SK-N-SH (cell line): ENCODE measurements around the gene TAX1BP1. TPM values are rescaled to one million over a fixed set of nuclear protein-coding genes. Genes with fewer than 3 reads are reported as not detected.
A peak's percentile ranks its signal among the peaks of the same experiment; 100 is the strongest.

Source experiments
- CTCF ChIA-PET: fragments of 300-600, 350-600 bp; formaldehyde crosslinking; extraction: SDS; loops from one replicate; lab custom pipeline; 2021; lab: Yijun Ruan, JAX
- POLR2A ChIA-PET: fragments of 350-600 bp; sonication (Branson Sonifier 250); formaldehyde crosslinking; extraction: SDS; loops from one replicate; lab custom pipeline; 2020; ENCODE audit warnings: antibody characterized with exemption, inconsistent platforms; lab: Yijun Ruan, JAX
- DNase-seq: peaks from one replicate; pipeline ENCODE4 v3.0.0; 2012
- H2AFZ ChIP-seq: fragments of 200-600 bp; sonication (generic); 2 replicates; pipeline ENCODE4 v1.8.1; 2016; ENCODE audit warnings: antibody characterized with exemption, mild to moderate bottlenecking, low read depth
- H3F3A ChIP-seq: fragments of 200-600 bp; sonication (generic); replicated peaks from 2 replicates; pipeline ENCODE3; 2016; ENCODE audit warnings: antibody characterized with exemption, mild to moderate bottlenecking; ENCODE audit not compliant: insufficient read depth
- H3K27ac ChIP-seq, 2 experiments: fragments of 200-500 bp in 1 of 2; fragments of 200-600 bp in 1 of 2; sonication (Bioruptor generic) in 1 of 2; sonication (generic), shearing (Covaris generic) in 1 of 2; 2 replicates each; pipeline versions ENCODE4 v1.5.1 to v1.6.1; 2014 to 2016; ENCODE audit warnings: low read depth in 2 of 2, inconsistent platforms in 1 of 2, low read length in 1 of 2, mild to moderate bottlenecking in 1 of 2, mixed read lengths in 1 of 2
- H3K27me3 ChIP-seq: fragments of 200-600 bp; sonication (generic), shearing (Covaris generic); 2 replicates; pipeline ENCODE4 v1.6.1; 2016; ENCODE audit warnings: mixed run types; ENCODE audit not compliant: insufficient read depth
- H3K36me3 ChIP-seq, 2 experiments: fragments of 200-500 bp in 1 of 2; fragments of 200-600 bp in 1 of 2; sonication (Bioruptor generic) in 1 of 2; sonication (generic) in 1 of 2; replicated peaks in 1 of 2; 2 replicates each; pipeline versions ENCODE3 to v1.5.1; 2014 to 2016; ENCODE audit warnings: low read length in 1 of 2, mild to moderate bottlenecking in 1 of 2; ENCODE audit not compliant: insufficient read depth in 2 of 2, control insufficient read depth in 1 of 2
- H3K4me1 ChIP-seq, 2 experiments: fragments of 200-500 bp in 1 of 2; fragments of 200-600 bp in 1 of 2; sonication (Bioruptor generic) in 1 of 2; sonication (generic), shearing (Covaris generic) in 1 of 2; 2 replicates each; pipeline versions ENCODE4 v1.5.1 to v1.6.1; 2014 to 2016; ENCODE audit warnings: low read depth in 1 of 2, low read length in 1 of 2, mixed run types in 1 of 2; ENCODE audit not compliant: insufficient read depth in 2 of 2, control insufficient read depth in 1 of 2
- H3K4me2 ChIP-seq: fragments of 200-600 bp; sonication (generic), shearing (Covaris generic); 2 replicates; pipeline ENCODE4 v1.6.1; 2017; ENCODE audit warnings: mixed run types
- H3K4me3 ChIP-seq, 2 experiments: fragments of 200-500 bp in 1 of 2; fragments of 200-600 bp in 1 of 2; sonication (Bioruptor generic) in 1 of 2; sonication (generic), shearing (Covaris generic) in 1 of 2; 2 replicates each; pipeline versions ENCODE4 v1.5.1 to v1.8.1; 2014 to 2016; ENCODE audit warnings: low read depth in 2 of 2, inconsistent platforms in 1 of 2, low read length in 1 of 2, mild to moderate bottlenecking in 1 of 2, mixed read lengths in 1 of 2, moderate library complexity in 1 of 2
- H3K79me2 ChIP-seq: fragments of 200-600 bp; sonication (generic); 2 replicates; pipeline ENCODE4 v1.8.1; 2017; ENCODE audit warnings: mild to moderate bottlenecking; ENCODE audit not compliant: insufficient read depth
- H3K9ac ChIP-seq: fragments of 200-600 bp; sonication (generic); 2 replicates; pipeline ENCODE4 v1.6.1; 2017; ENCODE audit warnings: mixed run types
- H3K9me2 ChIP-seq: fragments of 200-600 bp; sonication (generic); 2 replicates; pipeline ENCODE4 v1.6.1; 2017; ENCODE audit warnings: mixed run types
- H3K9me3 ChIP-seq: fragments of 200-600 bp; sonication (generic); 2 replicates; pipeline ENCODE4 v1.6.1; 2017; ENCODE audit warnings: mixed run types, mild to moderate bottlenecking, moderate library complexity
- H4K20me1 ChIP-seq: fragments of 200-600 bp; sonication (generic); 2 replicates; pipeline ENCODE4 v1.6.1; 2017; ENCODE audit warnings: mild to moderate bottlenecking, mixed run types; ENCODE audit not compliant: insufficient read depth
- CHD2 ChIP-seq: fragments of 150-350 bp; IDR thresholded peaks from 2 replicates; pipeline ENCODE4 v1.6.1; 2018; ENCODE audit warnings: low read length; ENCODE audit not compliant: partially characterized antibody
- ELF1 ChIP-seq: IDR thresholded peaks from 2 replicates; pipeline ENCODE4 v1.4.0; 2012
- EP300 ChIP-seq, 2 experiments: IDR thresholded peaks; 2 replicates each; pipeline versions ENCODE4 v1.4.0 to v1.6.1; 2012; ENCODE audit warnings: borderline replicate concordance in 1 of 2, low read depth in 1 of 2, low read length in 1 of 2
- EZH2phosphoT487 ChIP-seq: fragments of 200-600 bp; sonication (generic); IDR thresholded peaks from 2 replicates; pipeline ENCODE4 v1.6.1; 2017; ENCODE audit warnings: low read depth, mixed run types, mild to moderate bottlenecking, antibody characterized with exemption, moderate library complexity, borderline replicate concordance
- FOXJ3 ChIP-seq: sonication (generic); formaldehyde crosslinking; IDR thresholded peaks from 2 replicates; pipeline ENCODE4 v1.5.1; 2020; ENCODE audit warnings: mild to moderate bottlenecking, missing genetic modification reagents
- FOXM1 ChIP-seq: IDR thresholded peaks from 2 replicates; pipeline ENCODE4 v1.4.0; 2012; ENCODE audit warnings: low read depth, mild to moderate bottlenecking
- GABPA ChIP-seq: IDR thresholded peaks from 2 replicates; pipeline ENCODE4 v1.4.0; 2012; ENCODE audit warnings: low read depth, mild to moderate bottlenecking
- JUND ChIP-seq: IDR thresholded peaks from 2 replicates; pipeline ENCODE4 v1.4.0; 2012
- MEF2A ChIP-seq: IDR thresholded peaks from 2 replicates; pipeline ENCODE4 v1.4.0; 2012; ENCODE audit warnings: low read depth, borderline replicate concordance
- PBX3 ChIP-seq: IDR thresholded peaks from 2 replicates; pipeline ENCODE4; 2012
- RXRA ChIP-seq: IDR thresholded peaks from 2 replicates; pipeline ENCODE4 v1.4.0; 2012; ENCODE audit warnings: low read depth, mild to moderate bottlenecking, borderline replicate concordance
- SIN3A ChIP-seq: IDR thresholded peaks from 2 replicates; pipeline ENCODE4 v1.6.1; 2012; ENCODE audit warnings: low read depth, mild to moderate bottlenecking, low read length, moderate library complexity, borderline replicate concordance
- SMC3 ChIP-seq: IDR thresholded peaks from 2 replicates; pipeline ENCODE4 v1.6.1; 2012; ENCODE audit warnings: low read depth, low read length, improper control_type of control experiment
- TAF1 ChIP-seq: IDR thresholded peaks from 2 replicates; pipeline ENCODE4 v1.6.1; 2012; ENCODE audit warnings: low read depth, mild to moderate bottlenecking, low read length, moderate library complexity, borderline replicate concordance
- TEAD4 ChIP-seq: IDR thresholded peaks from 2 replicates; pipeline ENCODE4 v1.4.0; 2012; ENCODE audit warnings: mild to moderate bottlenecking, borderline replicate concordance; ENCODE audit not compliant: insufficient read depth
- USF1 ChIP-seq: IDR thresholded peaks from 2 replicates; pipeline ENCODE4 v1.4.0; 2012; ENCODE audit warnings: low read depth, borderline replicate concordance
- WGBS: methylation state at CpG from one replicate; pipeline ENCODE4 v1.1.6; 2017; ENCODE audit warnings: low lambda C conversion rate; 5-methylcytosine and 5-hydroxymethylcytosine counted together
- polyA plus RNA-seq, 3 experiments: library from polyadenylated mRNA; depleted of rRNA; stranded (reverse); fragments of >200 nt; gene quantifications; 2 replicates each; pipeline ENCODE4 v1.2.3, GENCODE V29; 2012
- TF ChIP-seq, protein P1 (sequence below): fragments of 150-350 bp; IDR thresholded peaks from 2 replicates; pipeline ENCODE4 v1.6.1; 2017; ENCODE audit warnings: antibody characterized with exemption, low read length, low read depth, borderline replicate concordance
- TF ChIP-seq, protein P2 (sequence below): fragments of 150-350 bp; IDR thresholded peaks from 2 replicates; pipeline ENCODE4 v1.6.1; 2016; ENCODE audit warnings: mild to moderate bottlenecking, low read depth, low read length

The TAX1BP1 gene
- polyA plus RNA-seq, 1 of the 3 experiments (the other 2 are of a cell fraction): 70.3 TPM

DNA sequence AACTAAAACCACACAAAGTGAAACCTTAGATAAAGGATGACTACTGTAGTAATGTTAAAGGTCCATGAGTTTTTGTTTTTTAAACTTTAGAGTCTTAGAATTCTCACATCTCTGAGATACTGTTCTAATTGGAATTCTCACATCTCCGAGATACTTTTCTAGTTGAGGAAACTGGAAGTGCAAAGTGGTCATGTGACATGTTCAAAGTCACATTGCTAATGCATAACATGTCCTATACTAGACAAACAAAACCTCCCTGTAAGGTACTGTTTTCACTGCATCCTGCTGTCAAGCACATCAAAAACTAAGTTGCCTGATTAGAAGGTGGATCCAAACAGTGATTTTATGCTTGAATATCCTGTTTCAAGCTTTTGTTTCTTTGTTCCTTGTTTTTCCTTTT, 13.9 kb downstream of the TAX1BP1 start:
- Histone ChIP-seq H3K27me3 (no peaks in the 10 kb centered on the region), H3K79me2 (peaks cover 54% of the 10 kb centered on the region)
- DNase-seq: no peak
- TF ChIP-seq USF1 (peak; percentile 44; the same call in 1 of the 2 replicates), JUND (no peak)
- TF ChIP-seq, protein P1, sequence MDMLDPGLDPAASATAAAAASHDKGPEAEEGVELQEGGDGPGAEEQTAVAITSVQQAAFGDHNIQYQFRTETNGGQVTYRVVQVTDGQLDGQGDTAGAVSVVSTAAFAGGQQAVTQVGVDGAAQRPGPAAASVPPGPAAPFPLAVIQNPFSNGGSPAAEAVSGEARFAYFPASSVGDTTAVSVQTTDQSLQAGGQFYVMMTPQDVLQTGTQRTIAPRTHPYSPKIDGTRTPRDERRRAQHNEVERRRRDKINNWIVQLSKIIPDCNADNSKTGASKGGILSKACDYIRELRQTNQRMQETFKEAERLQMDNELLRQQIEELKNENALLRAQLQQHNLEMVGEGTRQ: no peak
- TF ChIP-seq, all 33 proteins: peak for 1
- Histone ChIP-seq H4K20me1 (peaks cover 1% of the 10 kb centered on the region; the same call in 1 of the 2 replicates), H3K9ac (no peak overlapping the region), H3K27ac (no peak overlapping the region), H3K9me3 (no peaks in the 10 kb centered on the region), H3K4me3 (no peak overlapping the region), H3F3A (no peaks in the 10 kb centered on the region), H3K4me1 (no peaks in the 10 kb centered on the region), H3K36me3 (peaks cover 78 to 87% of the 10 kb centered on the region in 2 experiments), H3K9me2 (no peaks in the 10 kb centered on the region), H3K4me2 (no peak overlapping the region), H2AFZ (no peak overlapping the region)
- CTCF ChIA-PET: no interaction called here
- POLR2A ChIA-PET: no interaction called here
- WGBS: 95% methylated on average over 1 of the region's 1 CpG

GRCh38 chr7:27756298-27756697, 16.3 kb downstream of the TAX1BP1 start:
- Histone ChIP-seq H3K27ac (no peak overlapping the region), H3K27me3 (no peaks in the 10 kb centered on the region), H3K9me3 (no peaks in the 10 kb centered on the region), H3K79me2 (peaks cover 56% of the 10 kb centered on the region), H3K4me1 (no peaks in the 10 kb centered on the region), H2AFZ (no peak overlapping the region), H3K9ac (no peak overlapping the region), H3K36me3 (peaks cover 69 to 85% of the 10 kb centered on the region in 2 experiments), H3K4me3 (no peak overlapping the region), H4K20me1 (no peaks in the 10 kb centered on the region), H3K9me2 (no peaks in the 10 kb centered on the region), H3F3A (no peaks in the 10 kb centered on the region), H3K4me2 (no peak overlapping the region)
- ChIA-PET POLR2A (no interaction called here), CTCF (interaction anchor here (1.9 kb wide), 1 partner anchor 11 kb away, joined by 6 read pairs; no protein-coding TSS in a partner anchor)
- no peak for DNase-seq
- TF ChIP-seq TAF1 (no peak), RXRA (no peak), SMC3 (no peak), FOXJ3 (no peak), USF1 (no peak), CHD2 (no peak)

DNA sequence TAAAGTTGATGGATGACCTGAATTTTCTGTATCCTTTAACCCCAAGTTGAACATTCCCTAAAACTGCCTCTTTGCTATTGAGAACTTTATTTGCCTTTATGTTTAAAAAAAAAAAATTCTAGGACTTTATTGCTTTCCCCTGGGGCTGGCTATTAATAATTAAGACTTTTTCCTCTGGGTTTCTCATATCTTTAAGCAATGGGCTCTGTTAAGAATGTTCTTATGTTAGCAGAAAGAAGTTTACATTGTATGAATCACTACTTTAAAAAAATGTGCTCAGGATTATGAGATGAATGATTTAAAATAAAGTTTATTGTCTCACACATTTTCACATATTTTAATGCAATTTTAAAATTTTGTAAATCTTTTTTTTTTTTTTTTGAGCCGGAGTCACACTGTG, 19.5 kb downstream of the TAX1BP1 start:
- ChIA-PET POLR2A (no interaction called here), CTCF (no interaction called here)
- peaks cover 7% of the 10 kb centered on the region for H3F3A ChIP-seq
- H3K27ac ChIP-seq: no peak overlapping the region
- peaks cover 14% of the 10 kb centered on the region for H4K20me1 ChIP-seq
- no peaks in the 10 kb centered on the region for H3K27me3 ChIP-seq
- H3K36me3 ChIP-seq: peaks cover 58 to 78% of the 10 kb centered on the region in 2 experiments
- H3K9me2 ChIP-seq: no peaks in the 10 kb centered on the region
- H2AFZ ChIP-seq: no peak overlapping the region
- no peaks in the 10 kb centered on the region; a peak in 1 of 4 replicates for H3K4me1 ChIP-seq
- no peak for DNase-seq
- H3K4me3 ChIP-seq: no peak overlapping the region
- H3K4me2 ChIP-seq: no peak overlapping the region
- H3K79me2 ChIP-seq: peaks cover 77% of the 10 kb centered on the region
- no peaks in the 10 kb centered on the region for H3K9me3 ChIP-seq
- 87% methylated on average over 1 of the region's 1 CpG for WGBS
- H3K9ac ChIP-seq: no peak overlapping the region
- no peak for TF ChIP-seq RXRA
- TF ChIP-seq TEAD4: no peak
- no peak for TF ChIP-seq SIN3A
- TF ChIP-seq ELF1: no peak
- TF ChIP-seq, protein P2, sequence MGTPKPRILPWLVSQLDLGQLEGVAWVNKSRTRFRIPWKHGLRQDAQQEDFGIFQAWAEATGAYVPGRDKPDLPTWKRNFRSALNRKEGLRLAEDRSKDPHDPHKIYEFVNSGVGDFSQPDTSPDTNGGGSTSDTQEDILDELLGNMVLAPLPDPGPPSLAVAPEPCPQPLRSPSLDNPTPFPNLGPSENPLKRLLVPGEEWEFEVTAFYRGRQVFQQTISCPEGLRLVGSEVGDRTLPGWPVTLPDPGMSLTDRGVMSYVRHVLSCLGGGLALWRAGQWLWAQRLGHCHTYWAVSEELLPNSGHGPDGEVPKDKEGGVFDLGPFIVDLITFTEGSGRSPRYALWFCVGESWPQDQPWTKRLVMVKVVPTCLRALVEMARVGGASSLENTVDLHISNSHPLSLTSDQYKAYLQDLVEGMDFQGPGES: no peak
- TF ChIP-seq EZH2phosphoT487: no peak
- no peak for TF ChIP-seq CHD2
- no peak for TF ChIP-seq PBX3
- no peak for TF ChIP-seq EP300 (IDR thresholded peaks at IDR 0.05; ENCODE audit: borderline replicate concordance in 1 of 2, low read depth in 1 of 2, low read length in 1 of 2)
- TF ChIP-seq GABPA: no peak
- no peak for TF ChIP-seq MEF2A
- TF ChIP-seq FOXM1: no peak
